KBM-7 (cell line): ENCODE measurements around the gene SPAG16.

Source experiments
- DNase-seq: peaks from one replicate; pipeline ENCODE4 v3.0.0-alpha.2; 2015
- in situ Hi-C: fragments of 300-500 bp; cut with MboI; formaldehyde crosslinking; loops from 2 replicates; pipeline ENCODE4 v1.14.3; 2020; ENCODE audit warnings: low sequenced_read_pairs, low pct_unique_long_range_greater_than_20kb, mixed read lengths

Gene SPAG16

GRCh38 chr2:214246417-214246816 is 962.2 kb downstream of the SPAG16 start:
- DNase-seq: no peak

DNA sequence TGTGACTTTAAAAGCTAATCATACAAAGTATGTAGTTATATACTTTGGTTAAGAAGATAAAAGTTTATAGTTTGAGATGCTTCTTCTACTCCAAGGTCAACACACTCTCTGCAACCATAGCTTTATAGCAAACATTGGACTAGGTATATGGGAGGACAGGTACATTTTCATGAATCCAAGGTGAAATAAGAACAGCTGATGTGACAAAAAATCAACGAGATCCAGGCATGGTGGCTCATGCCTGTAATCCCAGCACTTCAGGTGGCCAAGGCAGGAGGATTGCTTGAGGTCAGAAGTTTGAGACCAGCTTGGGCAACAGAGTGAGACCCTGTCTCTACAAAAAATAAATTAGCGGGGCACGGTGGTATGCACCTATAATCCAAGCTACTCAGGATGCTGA is 963.3 kb downstream of the SPAG16 start:
- no peak for DNase-seq
- in situ Hi-C loops: no loop called here

More at GRCh38 chr2:214246417-214246816, 962.2 kb downstream of the SPAG16 start:
- in situ Hi-C loops: no loop called here

- DNase-seq: no peak
- in situ Hi-C loops: no loop called here
These were observed 970.8 kb downstream of the SPAG16 start for GRCh38 chr2:214255046-214255445.

GRCh38 chr2:214261683-214262082 is 977.4 kb downstream of the SPAG16 start:
- in situ Hi-C loops: no loop called here
- DNase-seq: no peak

DNA sequence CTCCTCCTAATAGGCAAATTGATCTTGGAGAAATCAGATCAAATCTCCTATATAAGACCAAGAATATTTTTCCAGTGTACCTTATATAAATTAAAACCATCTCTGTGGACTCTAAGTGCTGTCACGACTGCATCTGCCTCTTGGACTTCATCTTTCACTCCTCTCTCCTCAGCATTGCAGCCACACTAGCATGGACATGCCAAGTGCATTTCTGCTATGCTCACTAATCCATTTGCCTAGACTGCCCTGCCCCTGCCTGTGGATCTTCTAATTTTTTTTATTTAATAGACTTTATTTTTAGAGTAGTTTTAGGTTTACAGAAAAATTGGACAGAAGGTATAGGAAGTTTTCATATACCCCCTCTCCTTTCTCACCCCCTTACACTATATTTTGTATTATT is 979.9 kb downstream of the SPAG16 start:
- in situ Hi-C loops: no loop called here
- no peak for DNase-seq

DNA sequence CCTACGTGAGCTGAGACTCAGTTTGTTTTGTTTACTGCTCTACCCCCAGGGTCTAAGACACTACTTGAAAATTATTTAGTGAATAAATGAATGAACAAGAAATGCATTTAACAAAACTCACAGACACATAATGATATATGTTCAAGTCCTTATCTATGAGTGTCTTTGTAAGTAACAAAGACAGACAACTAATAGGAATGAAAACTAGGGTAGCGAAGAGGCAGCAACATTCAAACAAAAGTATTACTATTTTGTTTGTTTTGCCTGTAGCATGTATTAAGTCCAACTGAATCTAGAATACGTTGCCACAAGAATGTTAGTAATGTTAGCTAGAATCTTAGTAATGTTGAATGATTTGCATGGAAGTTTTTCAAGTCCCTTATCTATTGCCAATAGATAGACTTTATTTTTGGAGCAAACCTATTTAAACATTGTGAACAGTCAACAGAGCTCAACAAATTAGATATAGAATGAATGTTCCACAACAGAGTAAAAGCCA is 981.8 kb downstream of the SPAG16 start:
- in situ Hi-C loops: no loop called here
- no peak for DNase-seq

GRCh38 chr2:214277880-214278279 is 993.6 kb downstream of the SPAG16 start:
- DNase-seq: no peak
- in situ Hi-C loops: no loop called here

DNA sequence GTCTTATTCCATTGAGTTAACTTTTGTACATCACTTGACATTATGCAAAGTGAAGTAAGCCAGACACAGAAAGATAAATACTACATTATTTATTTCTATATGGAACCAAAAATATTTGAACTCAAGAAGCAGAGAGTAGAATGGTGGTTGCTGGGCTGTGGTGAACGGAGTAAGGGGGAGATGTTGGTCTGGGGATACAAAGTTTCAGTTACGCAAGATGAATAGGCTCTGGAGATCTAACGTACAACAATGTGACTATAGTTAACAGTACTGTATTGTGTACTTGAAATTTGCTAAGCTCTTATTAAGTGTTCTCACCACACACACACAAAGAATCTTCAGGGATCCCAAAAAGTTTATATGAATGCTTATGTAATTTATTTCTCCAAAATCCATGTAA is 1001.7 kb downstream of the SPAG16 start:
- no peak for DNase-seq
- in situ Hi-C loops: no loop called here

DNA sequence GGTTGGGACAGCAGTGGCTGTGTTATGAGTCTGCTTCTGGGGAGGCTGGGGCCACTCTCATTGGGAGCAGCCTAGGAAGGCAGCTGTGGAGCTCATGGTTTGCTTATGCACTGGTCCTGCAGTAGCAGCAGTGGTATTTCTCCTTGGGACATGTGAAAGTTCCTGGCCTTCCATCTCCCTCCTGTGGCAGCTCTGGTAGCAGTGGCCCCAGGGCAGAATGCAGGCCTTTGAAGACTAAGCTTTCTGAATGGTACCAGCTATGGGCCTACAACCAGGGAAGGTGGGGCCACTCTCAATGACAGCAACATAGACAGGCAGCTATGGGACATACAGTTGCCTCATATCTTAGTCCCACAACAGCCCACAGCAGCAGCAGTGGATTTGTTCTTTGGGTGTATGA is 1009.3 kb downstream of the SPAG16 start:
- in situ Hi-C loops: no loop called here
- DNase-seq: no peak

DNA sequence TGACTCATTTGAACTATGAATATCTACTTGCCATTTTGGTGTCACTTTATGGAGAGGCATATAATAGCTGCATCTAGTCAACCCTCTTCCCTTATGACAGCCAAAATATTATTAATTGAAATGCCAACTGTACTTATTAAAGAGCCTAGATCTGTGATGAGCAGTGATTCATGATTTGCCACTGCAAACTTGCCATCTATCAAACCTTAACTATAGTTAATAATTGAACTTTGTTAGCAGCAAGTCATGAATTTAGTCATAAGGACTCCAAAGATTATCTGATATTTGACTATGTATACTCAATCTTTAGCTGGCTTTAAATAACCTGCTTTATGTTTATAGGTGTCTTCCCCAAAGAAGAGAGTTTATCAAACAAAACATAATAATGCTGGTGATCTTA is 1010.2 kb downstream of the SPAG16 start:
- in situ Hi-C loops: no loop called here
- DNase-seq: no peak

GRCh38 chr2:214297423-214297822 is 1013.2 kb downstream of the SPAG16 start:
- no peak for DNase-seq
- in situ Hi-C loops: no loop called here

GRCh38 chr2:214310319-214310718 is 1026.1 kb downstream of the SPAG16 start:
- DNase-seq: no peak
- in situ Hi-C loops: no loop called here

- in situ Hi-C loops: no loop called here
- no peak for DNase-seq
These were observed 1026.8 kb downstream of the SPAG16 start for GRCh38 chr2:214311031-214311533.

GRCh38 chr2:214311931-214312749 is 1027.9 kb downstream of the SPAG16 start:
- no peak for DNase-seq
- in situ Hi-C loops: no loop called here

- in situ Hi-C loops: no loop called here
These were observed 1031.1 kb downstream of the SPAG16 start for GRCh38 chr2:214315324-214315723.

DNA sequence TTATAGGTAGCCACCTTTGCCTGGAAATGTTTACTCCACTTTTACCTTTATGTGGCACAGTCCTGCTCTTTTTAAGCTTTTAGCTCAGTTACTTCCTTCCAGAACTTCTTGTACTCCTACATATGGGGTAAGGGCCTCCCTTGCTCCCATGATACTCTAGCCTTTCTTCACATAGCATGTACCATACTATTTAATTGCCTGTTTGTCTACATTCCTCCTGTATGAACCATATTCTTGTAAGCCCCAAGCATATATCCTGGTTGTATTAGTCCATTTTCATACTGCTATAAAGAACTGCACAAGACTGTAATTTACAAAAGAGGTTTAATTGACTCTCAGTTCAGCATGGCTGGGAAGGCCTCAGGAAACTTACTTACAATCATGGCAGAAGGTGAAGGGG is 1035.9 kb downstream of the SPAG16 start:
- in situ Hi-C loops: no loop called here
- no peak for DNase-seq

More at GRCh38 chr2:214315324-214315723, 1031.1 kb downstream of the SPAG16 start:
- DNase-seq: no peak

- in situ Hi-C loops: no loop called here
- no peak for DNase-seq
These were observed 1038.4 kb downstream of the SPAG16 start for GRCh38 chr2:214322662-214323061.

DNA sequence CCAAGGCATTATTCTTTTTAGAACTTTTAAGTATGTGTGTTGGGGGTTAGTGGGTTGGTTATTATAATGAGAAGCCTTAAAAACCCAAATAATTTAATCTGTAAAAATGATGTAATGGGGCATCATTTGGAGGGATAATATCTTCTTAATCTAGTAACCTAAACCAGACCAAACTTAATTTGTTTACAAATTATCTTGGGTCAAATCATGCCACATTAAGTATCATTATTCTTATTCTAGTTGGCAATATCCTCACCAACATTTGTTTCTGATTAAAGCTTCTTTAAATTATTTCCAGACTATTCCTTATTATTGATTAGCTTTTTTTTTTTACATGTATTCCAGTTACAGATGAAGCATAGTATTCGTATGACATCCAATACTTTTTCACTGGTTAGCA is 1041.1 kb downstream of the SPAG16 start:
- no peak for DNase-seq
- in situ Hi-C loops: no loop called here

DNA sequence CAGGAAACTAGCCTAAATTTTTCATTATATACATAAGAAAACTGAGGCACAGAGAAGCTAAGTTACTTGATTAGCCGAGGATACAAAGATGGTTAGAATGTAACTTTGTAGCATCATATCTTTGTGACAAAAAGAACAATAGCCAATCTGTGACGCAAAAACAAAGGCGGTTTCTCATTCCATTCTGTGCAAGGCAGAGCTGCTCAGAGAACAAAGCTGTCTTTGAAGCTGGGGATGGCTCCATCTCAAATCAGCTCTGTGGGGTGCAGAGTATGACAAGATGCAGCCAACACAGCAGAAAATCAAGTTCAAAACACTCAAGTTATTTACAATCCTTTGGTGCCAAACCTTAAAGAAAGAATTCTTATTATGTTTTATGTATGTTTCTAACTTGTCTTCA is 1044.7 kb downstream of the SPAG16 start:
- in situ Hi-C loops: no loop called here
- no peak for DNase-seq

- in situ Hi-C loops: no loop called here
- DNase-seq: no peak
These were observed 1057.4 kb downstream of the SPAG16 start for GRCh38 chr2:214341646-214342045.

GRCh38 chr2:214358506-214358905 is 1074.2 kb downstream of the SPAG16 start:
- in situ Hi-C loops: no loop called here
- DNase-seq: no peak
